Fibroblast of the conjunctiva (primary cell): Measurements from ENCODE around the gene KLHDC8B.

Experiments used
- DNase-seq: peaks from one replicate; pipeline ENCODE4 v3.0.0-alpha.2; 2010; ENCODE audit warnings: low read depth

Gene KLHDC8B

DNA sequence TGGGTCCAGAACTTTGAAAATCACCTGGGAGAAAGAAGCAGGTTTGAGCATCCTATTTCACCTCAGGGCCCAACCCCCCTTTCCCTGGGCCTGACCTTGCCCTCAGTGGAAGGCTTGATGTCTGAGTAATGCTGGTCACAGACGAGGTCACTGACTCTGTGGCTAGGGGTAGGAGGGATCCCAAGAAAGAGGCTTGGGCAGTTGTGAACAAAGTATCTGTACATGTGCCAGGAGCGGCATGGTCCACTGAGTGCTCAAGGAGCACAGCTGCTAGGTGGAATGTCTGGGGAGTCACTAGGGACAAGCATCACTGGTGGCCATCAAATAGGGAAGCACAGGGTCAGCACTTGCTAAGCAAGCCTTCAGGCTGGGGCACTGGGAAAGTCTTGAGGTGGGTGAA is 12.6 kb upstream of the KLHDC8B start:
- DNase-seq = no peak

- no peak for DNase-seq
These were observed 10.2 kb upstream of the KLHDC8B start for GRCh38 chr3:49161197-49161596.

DNA sequence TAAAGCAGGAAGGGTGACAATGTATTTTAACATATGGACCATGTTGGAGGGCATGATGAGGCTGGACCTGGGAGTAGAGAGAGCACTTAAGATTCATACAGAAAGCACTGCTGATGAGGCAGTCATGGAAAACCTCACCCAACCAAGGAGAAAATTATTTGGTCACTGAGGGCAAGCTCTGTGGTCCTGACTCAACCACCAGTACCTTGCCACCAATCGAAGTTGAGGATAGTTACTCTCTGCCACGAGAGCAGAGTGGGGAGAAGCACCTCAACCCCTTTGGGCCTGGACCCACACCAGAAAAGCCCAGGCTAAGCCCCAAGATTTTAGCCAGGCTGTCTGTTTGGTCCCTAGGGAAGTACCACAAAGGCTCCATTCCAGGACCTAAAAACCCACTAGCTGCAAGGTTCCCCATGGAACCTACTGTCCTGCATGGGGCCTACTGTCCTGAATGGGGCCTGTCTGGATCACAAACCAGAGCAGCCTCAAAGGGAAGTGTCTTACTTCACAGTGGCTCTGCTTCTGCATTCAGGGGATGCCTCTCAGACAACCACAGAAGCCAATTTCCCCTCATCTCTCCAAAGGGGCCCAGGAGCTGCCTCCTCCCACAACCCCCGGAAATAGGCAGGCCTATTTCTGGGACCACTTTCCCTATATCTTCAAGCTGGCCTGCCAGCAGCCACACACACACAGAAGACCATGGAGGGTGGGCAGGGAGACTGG is 9.4 kb upstream of the KLHDC8B start:
- DNase-seq = no peak

- no peak for DNase-seq
These were observed 8.5 kb upstream of the KLHDC8B start for GRCh38 chr3:49162751-49163419.

DNA sequence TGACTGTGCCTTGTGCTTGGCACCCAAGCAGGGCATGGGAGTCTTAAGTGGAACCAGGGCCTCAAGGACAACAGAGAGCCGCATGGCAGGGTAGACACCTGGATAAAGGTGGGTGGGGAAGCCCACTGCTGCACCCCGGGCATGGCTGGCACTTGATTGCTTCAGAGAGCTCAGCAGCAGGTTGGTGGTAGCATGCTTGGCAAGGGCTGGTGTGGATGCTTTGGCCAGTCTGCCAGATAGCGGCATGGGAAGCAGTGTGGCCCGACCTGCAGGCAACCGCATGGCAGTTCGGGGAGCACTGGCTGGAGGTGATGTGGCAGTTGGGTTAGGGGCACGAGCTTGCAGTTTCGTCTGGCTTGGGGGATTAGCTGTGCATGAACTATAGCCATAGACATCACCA is 7.8 kb upstream of the KLHDC8B start:
- no peak for DNase-seq

DNA sequence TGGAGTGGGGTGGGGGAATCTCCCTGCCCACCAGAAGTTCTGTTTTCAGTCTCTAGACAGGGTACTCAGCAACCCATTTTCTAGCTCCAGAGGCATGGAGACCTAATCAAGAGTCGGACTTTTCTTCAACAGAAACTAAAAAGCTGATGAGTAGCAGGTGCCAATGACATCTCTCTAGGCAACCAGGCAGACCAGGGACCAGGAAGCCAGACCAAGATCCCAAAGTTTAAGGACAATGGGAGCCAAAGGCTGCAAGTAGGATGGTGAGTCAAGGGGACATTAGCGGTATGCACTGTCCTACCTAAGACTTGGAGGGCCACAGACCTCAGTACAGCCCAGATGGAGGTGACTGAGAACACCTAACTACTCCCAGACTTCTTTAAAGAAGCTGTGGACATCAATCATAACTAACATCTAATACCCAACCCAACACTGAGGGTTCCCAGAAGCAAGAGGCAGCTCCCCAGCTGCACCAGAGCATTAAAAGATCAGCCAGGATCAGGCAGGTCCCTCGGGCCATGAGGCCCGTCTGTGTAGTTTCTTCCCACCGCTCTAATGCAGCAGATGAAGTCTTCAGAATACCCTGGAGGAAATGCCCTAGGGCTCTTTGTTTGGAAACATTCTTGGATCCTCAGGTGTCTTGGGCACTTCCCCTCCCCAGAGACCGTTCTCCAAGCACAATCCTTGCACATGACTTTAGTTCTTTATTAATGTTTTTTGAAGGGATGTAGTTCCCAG is 6.2 kb upstream of the KLHDC8B start:
- DNase-seq = no peak

DNA sequence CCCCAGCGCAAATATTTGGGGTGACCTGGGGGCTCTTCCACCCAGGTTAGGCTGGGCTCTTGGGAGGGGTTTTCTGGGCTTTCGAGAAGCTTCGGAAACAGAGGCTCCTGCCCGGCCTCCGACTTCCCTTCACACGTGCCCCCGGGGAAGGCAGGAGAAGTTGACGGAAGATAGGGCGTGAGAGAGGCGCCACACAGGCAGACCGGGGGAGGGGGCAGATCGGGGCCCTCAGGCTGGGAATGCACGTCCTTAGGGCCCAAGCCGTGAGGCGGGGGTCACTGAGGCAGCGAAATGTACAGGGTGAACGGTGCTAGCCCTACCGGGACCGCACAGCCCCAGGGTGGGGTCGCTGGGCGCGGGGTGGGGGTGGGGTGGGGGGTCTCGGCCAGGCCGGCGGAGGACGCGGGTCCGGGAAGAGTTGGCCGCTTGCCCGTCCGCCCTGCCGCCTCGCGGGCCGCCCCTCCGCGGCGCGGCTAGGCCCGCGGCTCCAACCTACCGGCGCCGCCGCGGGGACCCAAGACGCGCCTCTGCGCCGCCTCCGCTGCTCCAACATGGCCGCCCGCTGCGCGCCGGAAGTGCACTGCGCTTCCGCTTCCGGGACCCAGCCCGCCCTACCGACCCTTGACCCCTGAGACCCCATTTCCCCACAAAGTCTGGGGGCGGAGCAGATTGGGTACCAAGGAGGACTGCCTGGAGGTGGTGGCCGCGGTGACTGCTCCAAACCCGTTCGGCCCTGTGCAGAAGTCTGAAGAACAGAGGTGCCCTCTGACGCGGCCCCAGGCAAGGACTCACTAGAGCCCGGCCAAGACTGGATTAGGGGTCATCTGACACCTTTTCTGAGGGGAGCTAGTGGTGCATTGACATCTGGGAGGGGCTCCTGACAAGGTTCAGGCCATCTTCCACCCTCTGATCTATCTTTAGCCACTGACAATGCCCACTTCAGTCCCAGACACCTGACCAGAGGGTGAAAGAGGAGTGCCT is 5.3 kb upstream of the KLHDC8B start, which contains the start of gene CCDC71:
CCDC71 (minus strand) TSS at position 561 of the 981 bp plus-strand sequence. CDS start 2,123 bp downstream, outside the sequence.
- peak; percentile 33 for DNase-seq

GRCh38 chr3:49166752-49167556 is 4.4 kb upstream of the KLHDC8B start:
- DNase-seq = no peak

DNA sequence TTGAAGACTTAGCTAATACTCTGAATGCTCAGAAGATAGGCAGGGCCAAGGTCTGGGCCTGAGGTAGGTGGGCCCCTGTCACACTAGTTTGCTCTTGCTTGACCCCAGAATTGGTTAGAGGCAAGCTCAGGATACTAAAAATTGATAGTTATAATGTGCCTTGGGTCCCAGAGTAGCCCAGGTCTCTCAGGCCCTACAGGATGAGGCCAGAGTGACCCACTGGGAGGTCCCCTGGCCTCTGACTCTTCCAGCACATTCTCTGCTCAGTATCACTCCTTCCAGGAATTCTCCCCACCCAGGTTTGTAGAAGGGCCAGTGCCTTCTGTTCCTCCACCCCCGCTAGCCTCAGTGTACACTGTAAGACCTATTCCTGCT is 667 bp upstream of the KLHDC8B start:
- no peak for DNase-seq

- DNase-seq = no peak
These were observed 540 bp downstream of the KLHDC8B start for GRCh38 chr3:49171775-49172500.

DNA sequence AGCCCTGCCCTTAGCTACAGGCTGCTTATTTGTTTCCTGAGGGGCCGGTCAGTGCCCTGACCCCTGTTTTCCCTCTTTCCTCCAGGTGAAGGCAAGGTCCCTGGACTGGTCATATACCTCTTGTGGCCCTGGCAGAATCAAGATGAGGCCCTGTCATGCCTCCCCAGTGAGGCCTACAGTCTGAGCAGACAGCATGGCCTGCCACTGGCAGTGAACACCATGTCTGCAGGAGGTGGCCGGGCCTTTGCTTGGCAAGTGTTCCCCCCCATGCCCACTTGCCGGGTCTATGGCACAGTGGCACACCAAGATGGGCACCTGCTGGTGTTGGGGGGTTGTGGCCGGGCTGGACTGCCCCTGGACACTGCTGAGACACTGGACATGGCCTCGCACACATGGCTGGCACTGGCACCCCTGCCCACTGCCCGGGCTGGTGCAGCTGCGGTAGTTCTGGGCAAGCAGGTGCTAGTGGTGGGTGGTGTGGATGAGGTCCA is 1.2 kb downstream of the KLHDC8B start:
- no peak for DNase-seq

GRCh38 chr3:49173116-49173791 is 1.9 kb downstream of the KLHDC8B start:
- no peak for DNase-seq

- no peak for DNase-seq
These were observed 2.4 kb downstream of the KLHDC8B start for GRCh38 chr3:49173792-49174170.

GRCh38 chr3:49174397-49174985 is 3.1 kb downstream of the KLHDC8B start:
- DNase-seq = no peak

DNA sequence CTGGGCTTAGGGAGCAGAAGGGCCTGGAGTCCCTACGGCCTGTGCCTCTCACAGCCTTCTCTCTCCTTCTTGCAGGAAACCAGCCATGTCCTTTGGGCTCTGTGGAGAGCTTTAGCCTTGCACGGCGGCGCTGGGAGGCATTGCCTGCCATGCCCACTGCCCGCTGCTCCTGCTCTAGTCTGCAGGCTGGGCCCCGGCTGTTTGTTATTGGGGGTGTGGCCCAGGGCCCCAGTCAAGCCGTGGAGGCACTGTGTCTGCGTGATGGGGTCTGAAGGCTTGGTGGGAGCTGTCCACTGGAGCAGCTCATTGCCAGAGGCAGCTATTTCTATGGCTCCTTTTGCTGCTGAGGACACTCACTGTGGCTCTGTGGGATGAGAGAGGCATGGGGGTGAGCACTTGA is 4.1 kb downstream of the KLHDC8B start:
- DNase-seq = no peak

- DNase-seq = no peak
These were observed 5.7 kb downstream of the KLHDC8B start for GRCh38 chr3:49177073-49177472.

- no peak for DNase-seq
These were observed 8.7 kb downstream of the KLHDC8B start for GRCh38 chr3:49180116-49180515.

- no peak for DNase-seq
These were observed 10.0 kb downstream of the KLHDC8B start for GRCh38 chr3:49181351-49181750.

DNA sequence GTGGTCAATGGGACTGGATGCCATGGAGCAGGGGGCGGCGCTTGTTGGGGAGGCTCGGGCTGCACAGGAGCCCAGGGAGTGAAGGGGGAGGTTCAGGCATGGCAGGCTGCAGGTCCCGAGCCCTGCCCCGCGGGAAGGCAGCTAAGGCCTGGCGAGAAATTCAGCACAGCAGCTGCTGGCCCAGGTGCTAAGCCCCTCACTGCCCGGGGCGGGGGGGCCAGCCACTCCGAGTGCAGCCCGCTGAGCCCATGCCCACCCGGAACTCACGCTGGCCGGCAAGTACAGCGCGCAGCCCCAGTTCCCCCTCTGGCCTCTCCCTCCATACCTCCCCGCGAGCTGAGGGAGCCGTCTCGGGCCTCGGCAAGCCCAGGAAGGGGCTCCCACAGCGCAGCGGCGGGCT is 11.3 kb downstream of the KLHDC8B start:
- DNase-seq = no peak
